ENCODE results near the gene ST6GALNAC2.

DNA sequence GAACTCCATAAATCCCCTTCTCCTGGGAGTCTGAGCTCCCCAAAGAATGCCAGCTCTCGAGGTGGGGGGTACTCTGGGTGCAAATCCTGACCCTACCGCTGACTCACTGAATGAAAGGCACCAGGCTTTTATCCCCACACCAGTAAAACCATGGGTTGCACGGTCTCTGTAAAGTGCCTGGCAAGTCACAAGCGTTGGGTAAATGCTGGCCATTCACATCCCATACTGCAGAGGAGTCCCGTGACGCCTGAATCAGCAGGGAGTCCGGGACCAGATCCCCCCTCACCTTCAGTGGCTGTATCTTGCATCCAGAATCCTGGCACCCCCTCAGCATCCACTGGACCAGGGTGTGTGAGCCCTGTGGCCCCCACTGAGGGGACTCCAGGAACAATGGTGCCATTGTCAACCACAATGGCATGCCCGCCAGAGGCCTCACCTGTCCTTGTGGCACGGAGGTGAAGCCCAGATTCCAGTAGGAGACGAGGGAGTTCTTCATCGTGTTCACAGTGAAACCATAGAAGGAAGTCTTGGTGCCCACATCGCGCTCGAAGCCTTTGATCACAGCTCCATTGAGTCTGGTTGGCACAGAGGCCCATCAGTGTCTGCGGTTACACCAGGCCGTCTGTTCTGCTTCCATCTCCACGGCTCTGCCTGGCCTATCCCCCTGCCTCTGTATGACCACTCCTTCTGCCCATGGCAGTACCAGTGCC is 13.3 kb downstream of the ST6GALNAC2 start:
- TF ChIP-seq SPI1 (IDR thresholded peaks at IDR 0.05; ENCODE audit: low read depth, low read length): no peak
- no peak for TF ChIP-seq POLR2A (IDR thresholded peaks at IDR 0.05; ENCODE audit: low read depth, low read length)
